Stimulated activated CD4-positive, alpha-beta T cell treated with anti-CD3 and anti-CD28 coated beads, TNF-alpha, amount 100 ng/mL, for 4 hours (primary cell): ENCODE results near the gene TREX2.

ENCODE experiments used
- DNase-seq, 3 experiments: peaks; one replicate each; pipeline ENCODE4 v3.0.0-alpha.2; 2020; ENCODE audit warnings: low read depth in 3 of 3

The TREX2 gene

GRCh38 chrX:153445856-153446635, at the start of gene TREX2:
TSS of gene TREX2 (minus strand) at chrX:153446056. CDS start at chrX:153445430, 626 bp downstream.
- no peak for DNase-seq

- no peak for DNase-seq
Observed at GRCh38 chrX:153495362-153495751, 49.5 kb upstream of the TREX2 start.

GRCh38 chrX:153494541-153495361, 48.9 kb upstream of the TREX2 start, which contains the start of gene BGN:
TSS of gene BGN (plus strand) at chrX:153494980. CDS start at chrX:153504632, 9,652 bp downstream.
- no peak for DNase-seq

GRCh38 chrX:153494061-153494460, 48.2 kb upstream of the TREX2 start:
- DNase-seq, result no peak

- no peak for DNase-seq
Observed at GRCh38 chrX:153493085-153493484, 47.2 kb upstream of the TREX2 start.

GRCh38 chrX:153492543-153492942, 46.7 kb upstream of the TREX2 start:
- no peak for DNase-seq

- no peak for DNase-seq
Observed at GRCh38 chrX:153491918-153492317, 46.1 kb upstream of the TREX2 start.

- DNase-seq, result no peak
Observed at GRCh38 chrX:153491351-153491914, 45.6 kb upstream of the TREX2 start.

GRCh38 chrX:153490217-153490930, 44.5 kb upstream of the TREX2 start:
- no peak for DNase-seq

GRCh38 chrX:153488231-153488914, 42.5 kb upstream of the TREX2 start:
- no peak for DNase-seq

GRCh38 chrX:153487590-153488071, 41.8 kb upstream of the TREX2 start:
- no peak for DNase-seq

GRCh38 chrX:153486171-153486570, 40.3 kb upstream of the TREX2 start:
- no peak for DNase-seq

GRCh38 chrX:153485396-153486080, 39.7 kb upstream of the TREX2 start:
- DNase-seq, result no peak

GRCh38 chrX:153482376-153483015, 36.6 kb upstream of the TREX2 start:
- no peak for DNase-seq

GRCh38 chrX:153481043-153481442, 35.2 kb upstream of the TREX2 start:
- DNase-seq, result no peak

- DNase-seq, result no peak
Observed at GRCh38 chrX:153478746-153479145, 32.9 kb upstream of the TREX2 start.

GRCh38 chrX:153477901-153478300, 32.0 kb upstream of the TREX2 start:
- no peak for DNase-seq

- DNase-seq, result no peak
Observed at GRCh38 chrX:153477364-153477857, 31.6 kb upstream of the TREX2 start.

- DNase-seq, result no peak
Observed at GRCh38 chrX:153476666-153477363, 31.0 kb upstream of the TREX2 start.
